GM13976 (cell line): ENCODE results near the gene SRCIN1.

Experiments used
- DNase-seq: peaks from one replicate; pipeline ENCODE4 v3.0.0; 2012; ENCODE audit warnings: low spot score
- CTCF ChIP-seq: IDR thresholded peaks from 2 replicates; pipeline ENCODE4 v1.5.1; 2012; ENCODE audit warnings: borderline replicate concordance, mild to moderate bottlenecking; ENCODE audit not compliant: insufficient read depth; ENCODE audit errors: extremely low read depth, missing control alignments, control extremely low read depth
- in situ Hi-C: fragments of 300-500 bp; cut with MboI; formaldehyde crosslinking; loops from one replicate; pipeline ENCODE4 v1.12.0; 2022; ENCODE audit warnings: low sequenced_read_pairs, mixed read lengths, inconsistent platforms; ENCODE audit not compliant: unreplicated experiment

SRCIN1 gene

GRCh38 chr17:38613981-38614779, 8.4 kb upstream of the SRCIN1 start:
- no peak for TF ChIP-seq CTCF

GRCh38 chr17:38613525-38613980, 7.8 kb upstream of the SRCIN1 start:
- no peak for DNase-seq
- in situ Hi-C loops, result no loop called here

More at GRCh38 chr17:38613981-38614779, 8.4 kb upstream of the SRCIN1 start:
- in situ Hi-C loops, result no loop called here
- no peak for DNase-seq

GRCh38 chr17:38611872-38612376, 6.2 kb upstream of the SRCIN1 start:
- no peak for DNase-seq
- in situ Hi-C loops, result no loop called here
- TF ChIP-seq CTCF, result no peak

More at GRCh38 chr17:38613525-38613980, 7.8 kb upstream of the SRCIN1 start:
- TF ChIP-seq CTCF, result no peak

GRCh38 chr17:38611070-38611786, 5.5 kb upstream of the SRCIN1 start:
- no peak for DNase-seq
- in situ Hi-C loops, result no loop called here
- TF ChIP-seq CTCF, result no peak

- in situ Hi-C loops, result no loop called here
- no peak for DNase-seq
- no peak for TF ChIP-seq CTCF
Measured at GRCh38 chr17:38609280-38610031, 3.7 kb upstream of the SRCIN1 start.

GRCh38 chr17:38608648-38609047, 2.9 kb upstream of the SRCIN1 start:
- in situ Hi-C loops, result no loop called here
- no peak for TF ChIP-seq CTCF
- DNase-seq, result no peak
